ENCODE results near the gene CEP131.

CEP131 gene

GRCh38 chr17:81197409-81197795 is 25.4 kb downstream of the CEP131 start:
- no peak for DNase-seq

GRCh38 chr17:81196505-81197408 is 26.0 kb downstream of the CEP131 start:
- DNase-seq = no peak

GRCh38 chr17:81195941-81196495 is 26.7 kb downstream of the CEP131 start:
- no peak for DNase-seq

GRCh38 chr17:81194941-81195901 is 27.5 kb downstream of the CEP131 start:
- no peak for DNase-seq

GRCh38 chr17:81194225-81194760 is 28.5 kb downstream of the CEP131 start:
- DNase-seq = no peak

GRCh38 chr17:81193470-81194224 is 29.1 kb downstream of the CEP131 start:
- DNase-seq = no peak

GRCh38 chr17:81193051-81193410 is 29.7 kb downstream of the CEP131 start:
- no peak for DNase-seq

- no peak for DNase-seq
Observed at GRCh38 chr17:81192386-81193050, 30.2 kb downstream of the CEP131 start.

- no peak for DNase-seq
Observed at GRCh38 chr17:81191646-81192045, 31.1 kb downstream of the CEP131 start.

GRCh38 chr17:81191116-81191515 is 31.6 kb downstream of the CEP131 start:
- no peak for DNase-seq

- DNase-seq = no peak
Observed at GRCh38 chr17:81190591-81190990, 32.2 kb downstream of the CEP131 start.

GRCh38 chr17:81189670-81190530 is 32.9 kb downstream of the CEP131 start:
- peak; percentile 13 for DNase-seq

GRCh38 chr17:81189016-81189415 is 33.7 kb downstream of the CEP131 start:
- DNase-seq = no peak

GRCh38 chr17:81188491-81188840 is 34.3 kb downstream of the CEP131 start:
- no peak for DNase-seq

- DNase-seq = no peak
Observed at GRCh38 chr17:81187586-81188490, 34.9 kb downstream of the CEP131 start.

- no peak for DNase-seq
Observed at GRCh38 chr17:81187120-81187519, 35.6 kb downstream of the CEP131 start.

- DNase-seq = no peak
Observed at GRCh38 chr17:81186203-81186602, 36.6 kb downstream of the CEP131 start.

- DNase-seq = no peak
Observed at GRCh38 chr17:81184555-81184954, 38.2 kb downstream of the CEP131 start.

- no peak for DNase-seq
Observed at GRCh38 chr17:81183807-81184206, 39.0 kb downstream of the CEP131 start.

- DNase-seq = no peak
Observed at GRCh38 chr17:81183316-81183715, 39.4 kb downstream of the CEP131 start.

Measured in inflammatory macrophage treated with lipopolysaccharide for 4 hours (primary cell).